ENCODE results near the gene SEC16A. TPM values are rescaled to one million over a fixed set of nuclear protein-coding genes. Genes with fewer than 3 reads are reported as not detected.

The SEC16A gene
- total RNA-seq, 2 experiments from 2014 or later: 23.7 to 60.1 TPM

- no peak for DNase-seq (ENCODE audit: low spot score)
- TF ChIP-seq EZH2phosphoT487 (IDR thresholded peaks at IDR 0.05; ENCODE audit: borderline replicate concordance, low read depth, low read length) (no peak), CTCF (conservative IDR thresholded peaks at IDR 0.05; ENCODE audit: low read length) (no peak)
- Histone ChIP-seq H3K4me1 (ENCODE audit: insufficient read depth, low read length, poor library complexity, severe bottlenecking) (no peaks in the 10 kb centered on the region), H3K79me2 (ENCODE audit: insufficient read depth, low read depth, low read length) (no peaks in the 10 kb centered on the region), H2AFZ (ENCODE audit: low read length) (no peak overlapping the region), H3K9me2 (ENCODE audit: insufficient read depth, low read length) (no peaks in the 10 kb centered on the region), H3K9me3 (ENCODE audit: low read length) (no peaks in the 10 kb centered on the region), H3K4me2 (ENCODE audit: low read length) (no peak overlapping the region), H3K36me3 (ENCODE audit: insufficient read depth, low read length) (peaks cover 96% of the 10 kb centered on the region), H3K4me3 (ENCODE audit: low read depth, low read length, poor library complexity, severe bottlenecking) (no peak overlapping the region), H4K20me1 (ENCODE audit: insufficient read depth, low read length) (no peaks in the 10 kb centered on the region), H3K27ac (ENCODE audit: low read depth, low read length, poor library complexity, severe bottlenecking) (no peak overlapping the region)
- BruUV-seq (replicated peaks): no TSS peak
- POLR2A ChIA-PET: interaction anchor here (0.6 kb wide), 1 partner anchor 193 kb away, joined by 3 read pairs; no protein-coding TSS in a partner anchor
- intact Hi-C loops (cut with micrococcal nuclease; ENCODE audit: unreplicated experiment): no loop called here
- CTCF ChIA-PET (ENCODE audit: unreplicated experiment): no interaction called here
Observed at GRCh38 chr9:136466155-136466541, 16.7 kb downstream of the SEC16A start.

GRCh38 chr9:136465500-136466154, 17.2 kb downstream of the SEC16A start:
- intact Hi-C loops (cut with micrococcal nuclease; ENCODE audit: unreplicated experiment): no loop called here
- TF ChIP-seq EZH2phosphoT487 (IDR thresholded peaks at IDR 0.05; ENCODE audit: borderline replicate concordance, low read depth, low read length): no peak
- H3K4me2 ChIP-seq (ENCODE audit: low read length): no peak overlapping the region
- H3K4me1 ChIP-seq (ENCODE audit: insufficient read depth, low read length, poor library complexity, severe bottlenecking): no peaks in the 10 kb centered on the region
- ChIA-PET CTCF (ENCODE audit: unreplicated experiment) (interaction anchor here (0.6 kb wide), 1 partner anchor 187 kb away, joined by 4 read pairs; no protein-coding TSS in a partner anchor), POLR2A (interaction anchor here (0.6 kb wide), 1 partner anchor 193 kb away, joined by 3 read pairs; no protein-coding TSS in a partner anchor)
- no peaks in the 10 kb centered on the region for H3K79me2 ChIP-seq (ENCODE audit: insufficient read depth, low read depth, low read length)
- no peak for DNase-seq (ENCODE audit: low spot score)
- no peak overlapping the region for H2AFZ ChIP-seq (ENCODE audit: low read length)
- peaks cover 98% of the 10 kb centered on the region for H3K36me3 ChIP-seq (ENCODE audit: insufficient read depth, low read length)
- no peaks in the 10 kb centered on the region for H3K9me3 ChIP-seq (ENCODE audit: low read length)
- BruUV-seq (replicated peaks): no TSS peak
- no peaks in the 10 kb centered on the region for H4K20me1 ChIP-seq (ENCODE audit: insufficient read depth, low read length)
- H3K27ac ChIP-seq (ENCODE audit: low read depth, low read length, poor library complexity, severe bottlenecking): no peak overlapping the region
- no peaks in the 10 kb centered on the region for H3K9me2 ChIP-seq (ENCODE audit: insufficient read depth, low read length)
- H3K4me3 ChIP-seq (ENCODE audit: low read depth, low read length, poor library complexity, severe bottlenecking): no peak overlapping the region

- Histone ChIP-seq H3K27ac (ENCODE audit: low read depth, low read length, poor library complexity, severe bottlenecking) (no peak overlapping the region), H3K4me1 (ENCODE audit: insufficient read depth, low read length, poor library complexity, severe bottlenecking) (no peaks in the 10 kb centered on the region), H3K4me3 (ENCODE audit: low read depth, low read length, poor library complexity, severe bottlenecking) (no peak overlapping the region), H4K20me1 (ENCODE audit: insufficient read depth, low read length) (no peaks in the 10 kb centered on the region), H3K36me3 (ENCODE audit: insufficient read depth, low read length) (peaks cover 95% of the 10 kb centered on the region), H3K9me3 (ENCODE audit: low read length) (no peaks in the 10 kb centered on the region), H3K79me2 (ENCODE audit: insufficient read depth, low read depth, low read length) (no peaks in the 10 kb centered on the region), H3K4me2 (ENCODE audit: low read length) (no peak overlapping the region), H3K9me2 (ENCODE audit: insufficient read depth, low read length) (no peaks in the 10 kb centered on the region), H2AFZ (ENCODE audit: low read length) (no peak overlapping the region)
- intact Hi-C loops (cut with micrococcal nuclease; ENCODE audit: unreplicated experiment): no loop called here
- ChIA-PET POLR2A (no interaction called here), CTCF (ENCODE audit: unreplicated experiment) (no interaction called here)
- no TSS peak for BruUV-seq (replicated peaks)
- no peak for TF ChIP-seq EZH2phosphoT487 (IDR thresholded peaks at IDR 0.05; ENCODE audit: borderline replicate concordance, low read depth, low read length)
- no peak for TF ChIP-seq CTCF (conservative IDR thresholded peaks at IDR 0.05; ENCODE audit: low read length)
- DNase-seq (ENCODE audit: low spot score): no peak
Observed at GRCh38 chr9:136464241-136464640, 18.6 kb downstream of the SEC16A start.

All from OCI-LY7 (cell line).